Ascending aorta (tissue), 2 donors: Measurements from ENCODE around the gene FASTKD3. TPM values are rescaled to one million over a fixed set of nuclear protein-coding genes. Genes with fewer than 3 reads are reported as not detected.
"Not testable (repeated sequence)": the region's sequence is repeated elsewhere in the genome, so short reads cannot be mapped to it uniquely, and the experiment has no call there.

ENCODE experiments used
- DNase-seq, 2 donors: peaks; one replicate each; pipeline ENCODE4 v3.0.0-alpha.2; 2019; ENCODE audit warnings: low spot score in 2 of 2
- H3K27ac ChIP-seq, 2 donors: fragments of 200-600 bp; sonication (generic); one replicate each; pipeline ENCODE4 v1.5.1; 2016 to 2017; ENCODE audit warnings: mild to moderate bottlenecking in 1 of 2
- H3K27me3 ChIP-seq: fragments of 200-600 bp; sonication (generic); one replicate; pipeline ENCODE4 v1.5.1; 2017
- H3K36me3 ChIP-seq, 2 donors: fragments of 200-600 bp; sonication (generic); one replicate each; pipeline ENCODE4 v1.5.1; 2016
- H3K4me1 ChIP-seq, 2 donors: fragments of 200-600 bp; sonication (generic); one replicate each; pipeline ENCODE4 v1.5.1; 2016 to 2017; ENCODE audit warnings: mild to moderate bottlenecking in 1 of 2
- H3K4me3 ChIP-seq, 2 donors: fragments of 200-600 bp; sonication (generic); one replicate each; pipeline ENCODE4 v1.5.1; 2016 to 2017; ENCODE audit warnings: mild to moderate bottlenecking in 1 of 2
- H3K9me3 ChIP-seq, 2 donors: fragments of 200-600 bp; sonication (generic); one replicate each; pipeline ENCODE4 v1.5.1; 2016
- CTCF ChIP-seq, 3 experiments: fragments of 200-600 bp in 2 of 3; fragments of 450-650 bp in 1 of 3; sonication (generic) in 2 of 3; IDR thresholded peaks; one replicate each; pipeline ENCODE4 v1.5.1; 2016 to 2019; ENCODE audit warnings: antibody characterized with exemption in 3 of 3, mild to moderate bottlenecking in 1 of 3, moderate library complexity in 1 of 3
- intact Hi-C: fragments of 100-400 bp; cut with DNase I; formaldehyde crosslinking; loops from one replicate; pipeline ENCODE4 v1.15.1; 2023
- total RNA-seq: library from RNA; depleted of rRNA; stranded (reverse); fragments of >200 nt; gene quantifications from one replicate; pipeline ENCODE4 v1.1.0, GENCODE V29; 2016

FASTKD3 gene
- total RNA-seq: not detected

- intact Hi-C loops: loop anchor here (5.0 kb wide), 2 partner anchors 107 to 1678 kb away; partner anchors contain the start of gene SEMA5A
- Histone ChIP-seq H3K27me3 (no peaks in the 10 kb centered on the region), H3K9me3 (no peaks in the 10 kb centered on the region), H3K36me3 (peaks cover 0 to 16% of the 10 kb centered on the region in 2 donors), H3K4me1 (peaks cover 0 to 6% of the 10 kb centered on the region in 2 donors), H3K27ac (peak within 1 kb of the TSS; percentile 56 to 85), H3K4me3 (peak within 1 kb of the TSS; percentile 51 to 95)
- TF ChIP-seq CTCF (IDR thresholded peaks at IDR 0.05): no peak
- DNase-seq: peak; percentile 70 to 95
These were observed at the start of gene FASTKD3, which contains the start of gene MTRR for GRCh38 chr5:7868773-7869473. TSS of gene FASTKD3 (minus strand) at chr5:7869031. CDS start at chr5:7868083, 948 bp downstream. TSS of gene MTRR (plus strand) at chr5:7869148. CDS start at chr5:7870795, 1,647 bp downstream.

GRCh38 chr5:7917130-7918123 lies 48.6 kb upstream of the FASTKD3 start:
- no peak overlapping the region for H3K27ac ChIP-seq
- H3K27me3 ChIP-seq: no peaks in the 10 kb centered on the region
- H3K4me3 ChIP-seq: no peak overlapping the region
- intact Hi-C loops: no loop called here
- TF ChIP-seq CTCF (IDR thresholded peaks at IDR 0.05): no peak
- DNase-seq: no peak
- no peaks in the 10 kb centered on the region for H3K36me3 ChIP-seq
- H3K9me3 ChIP-seq: peaks cover under 1 to 10% of the 10 kb centered on the region in 2 donors
- H3K4me1 ChIP-seq: no peaks in the 10 kb centered on the region

DNA sequence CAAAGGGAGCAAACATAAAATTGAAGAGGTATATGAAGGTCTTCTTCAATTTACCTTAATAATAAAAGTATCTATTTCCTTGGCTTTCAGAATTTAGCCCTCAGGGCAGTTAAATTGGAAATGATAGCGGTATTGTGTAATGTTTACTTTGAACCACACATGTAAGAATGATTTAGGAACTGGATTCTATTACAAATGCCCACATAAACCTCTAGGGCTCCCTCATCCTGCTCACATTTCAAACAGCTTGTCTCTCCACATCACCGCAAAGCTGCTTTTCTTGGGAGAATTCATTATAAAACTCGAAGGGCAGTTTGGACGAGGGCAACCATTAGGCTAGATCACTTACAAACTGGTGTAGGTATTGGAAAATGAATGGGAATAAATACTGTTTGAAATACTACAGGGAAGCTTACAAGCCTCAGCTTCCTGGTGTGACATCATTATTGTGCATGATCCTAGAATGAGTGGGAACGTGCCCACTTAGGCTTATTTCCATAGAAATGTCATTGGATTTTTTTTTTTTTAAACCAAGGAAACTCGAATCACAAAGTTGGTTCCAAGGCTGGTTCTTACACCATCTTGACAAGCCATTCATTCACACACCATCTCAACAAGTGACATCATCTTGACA lies 47.5 kb upstream of the FASTKD3 start:
- Histone ChIP-seq H3K4me1 (no peaks in the 10 kb centered on the region), H3K4me3 (no peak overlapping the region), H3K27ac (no peak overlapping the region), H3K27me3 (no peaks in the 10 kb centered on the region), H3K36me3 (no peaks in the 10 kb centered on the region), H3K9me3 (peaks cover 7 to 14% of the 10 kb centered on the region in 2 donors)
- intact Hi-C loops: no loop called here
- DNase-seq: no peak
- TF ChIP-seq CTCF (IDR thresholded peaks at IDR 0.05): no peak

DNA sequence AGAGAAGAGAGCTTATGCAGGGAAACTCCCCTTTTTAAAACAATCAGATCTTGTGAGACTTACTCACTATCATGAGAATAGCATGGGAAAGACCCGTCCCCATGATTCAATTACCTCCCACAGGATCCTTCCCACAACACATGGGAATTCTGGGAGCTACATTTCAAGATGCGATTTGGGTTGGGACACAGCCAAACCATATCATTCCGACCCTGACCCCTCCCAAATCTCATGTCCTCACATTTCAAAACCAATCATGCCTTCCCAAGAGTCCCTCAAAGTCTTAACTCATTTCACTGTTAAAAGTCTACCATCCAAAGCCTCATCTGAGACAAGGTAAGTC lies 42.6 kb upstream of the FASTKD3 start:
- intact Hi-C loops, DNase-seq, H3K4me3 ChIP-seq, H3K27ac ChIP-seq, H3K27me3 ChIP-seq, H3K4me1 ChIP-seq, H3K36me3 ChIP-seq: not testable (repeated sequence)
- H3K9me3 ChIP-seq: peaks cover 7 to 16% of the 10 kb centered on the region in 2 donors

- Histone ChIP-seq H3K27me3 (no peaks in the 10 kb centered on the region), H3K36me3 (peaks cover 8 to 9% of the 10 kb centered on the region in 2 donors), H3K4me1 (no peaks in the 10 kb centered on the region), H3K27ac (no peak overlapping the region), H3K4me3 (no peak overlapping the region), H3K9me3 (peaks cover 7 to 16% of the 10 kb centered on the region in 2 donors)
- TF ChIP-seq CTCF (IDR thresholded peaks at IDR 0.05): no peak
- intact Hi-C loops: no loop called here
- DNase-seq: no peak
These were observed 42.1 kb upstream of the FASTKD3 start for GRCh38 chr5:7910738-7911428.
